DND-41 (cell line): ENCODE data around the gene USP35.
A peak's percentile ranks its signal among the peaks of the same experiment; 100 is the strongest.

Experiments
- ATAC-seq: fragments of 200-7000 bp; cut with Tn5 transposase; 3 replicates; pipeline ENCODE4 v1.9.1; 2021; ENCODE audit warnings: low read depth; ENCODE audit not compliant: insufficient read depth
- DNase-seq: peaks from one replicate; pipeline ENCODE4 v3.0.0-alpha.2; 2020
- H2AFZ ChIP-seq: 2 replicates; pipeline ENCODE4 v1.6.0; 2012; ENCODE audit warnings: low read depth, low read length
- H3K27ac ChIP-seq: 2 replicates; pipeline ENCODE4 v1.5.1; 2012; ENCODE audit warnings: low read length, inconsistent platforms
- H3K27me3 ChIP-seq: fragments of 200-600 bp; sonication (generic); 2 replicates; pipeline ENCODE4 v1.6.0; 2012; ENCODE audit warnings: low read length, mild to moderate bottlenecking, inconsistent platforms; ENCODE audit not compliant: insufficient read depth, poor library complexity
- H3K36me3 ChIP-seq: 2 replicates; pipeline ENCODE4 v1.5.1; 2012; ENCODE audit warnings: low read length, inconsistent platforms; ENCODE audit not compliant: insufficient read depth
- H3K4me1 ChIP-seq: 2 replicates; pipeline ENCODE4 v1.5.1; 2012; ENCODE audit warnings: mild to moderate bottlenecking, low read length; ENCODE audit not compliant: insufficient read depth
- H3K4me2 ChIP-seq: 2 replicates; pipeline ENCODE4 v1.6.0; 2012; ENCODE audit warnings: mild to moderate bottlenecking, moderate library complexity, low read length, inconsistent platforms; ENCODE audit not compliant: insufficient read depth
- H3K4me3 ChIP-seq, 2 experiments: fragments of 200-600 bp in 1 of 2; shearing (Covaris generic) in 1 of 2; 2 replicates each; pipeline ENCODE4 v1.5.1; 2012 to 2016; ENCODE audit warnings: inconsistent platforms in 2 of 2, low read length in 2 of 2, mild to moderate bottlenecking in 2 of 2, low read depth in 1 of 2, moderate library complexity in 1 of 2
- H3K79me2 ChIP-seq: 2 replicates; pipeline ENCODE4 v1.6.0; 2012; ENCODE audit warnings: low read length, inconsistent platforms; ENCODE audit not compliant: insufficient read depth
- H3K9ac ChIP-seq: 2 replicates; pipeline ENCODE4 v1.6.0; 2012; ENCODE audit warnings: low read depth, mild to moderate bottlenecking, inconsistent platforms, low read length, moderate library complexity
- H3K9me3 ChIP-seq: 2 replicates; pipeline ENCODE4 v1.5.1; 2012; ENCODE audit warnings: low read length, moderate library complexity, mild to moderate bottlenecking, inconsistent platforms; ENCODE audit not compliant: insufficient read depth, severe bottlenecking
- H4K20me1 ChIP-seq: 2 replicates; pipeline ENCODE4 v1.6.0; 2012; ENCODE audit warnings: low read length; ENCODE audit not compliant: insufficient read depth
- CTCF ChIP-seq: IDR thresholded peaks from 2 replicates; pipeline ENCODE4 v1.5.1; 2012; ENCODE audit warnings: borderline replicate concordance, low read length, moderate library complexity, mild to moderate bottlenecking; ENCODE audit not compliant: poor library complexity, severe bottlenecking; ENCODE audit errors: extremely low read depth
- EZH2 ChIP-seq: IDR thresholded peaks from 3 replicates; pipeline ENCODE4 v1.6.1; 2012; ENCODE audit warnings: borderline replicate concordance, low read depth, mild to moderate bottlenecking, moderate library complexity, low read length, inconsistent platforms; ENCODE audit not compliant: severe bottlenecking

The USP35 gene

GRCh38 chr11:78241475-78241874, 52.8 kb downstream of the USP35 start:
- Histone ChIP-seq H3K4me1 (peaks cover 33% of the 10 kb centered on the region), H3K4me2 (no peak overlapping the region), H3K27ac (peak overlapping the region; percentile 35; the same call in 1 of the 2 replicates), H3K27me3 (no peaks in the 10 kb centered on the region), H3K79me2 (peaks cover 81% of the 10 kb centered on the region), H3K36me3 (peaks cover 69% of the 10 kb centered on the region), H4K20me1 (no peaks in the 10 kb centered on the region; the same call in 1 of the 2 replicates), H2AFZ (no peak overlapping the region), H3K4me3 (no peak overlapping the region), H3K9ac (no peak overlapping the region), H3K9me3 (peaks cover 8% of the 10 kb centered on the region)
- ATAC-seq (no peak), DNase-seq (no peak)
- TF ChIP-seq EZH2 (no peak), CTCF (no peak)

GRCh38 chr11:78244080-78244479, 55.4 kb downstream of the USP35 start:
- H3K27me3 ChIP-seq: no peaks in the 10 kb centered on the region
- no peak overlapping the region for H2AFZ ChIP-seq
- H3K4me3 ChIP-seq: no peak overlapping the region
- peak; percentile 34; the same call in 1 of the 3 replicates for ATAC-seq
- no peak for DNase-seq
- peak overlapping the region; percentile 3; the same call in 1 of the 2 replicates for H3K9ac ChIP-seq
- peak overlapping the region; percentile 35 for H3K4me2 ChIP-seq
- H4K20me1 ChIP-seq: no peaks in the 10 kb centered on the region
- peaks cover 77% of the 10 kb centered on the region for H3K36me3 ChIP-seq
- H3K79me2 ChIP-seq: peaks cover 78% of the 10 kb centered on the region
- H3K27ac ChIP-seq: peak overlapping the region; percentile 84
- H3K4me1 ChIP-seq: peaks cover 41% of the 10 kb centered on the region
- TF ChIP-seq CTCF: no peak
- no peak for TF ChIP-seq EZH2
- peaks cover 8% of the 10 kb centered on the region for H3K9me3 ChIP-seq

DNA sequence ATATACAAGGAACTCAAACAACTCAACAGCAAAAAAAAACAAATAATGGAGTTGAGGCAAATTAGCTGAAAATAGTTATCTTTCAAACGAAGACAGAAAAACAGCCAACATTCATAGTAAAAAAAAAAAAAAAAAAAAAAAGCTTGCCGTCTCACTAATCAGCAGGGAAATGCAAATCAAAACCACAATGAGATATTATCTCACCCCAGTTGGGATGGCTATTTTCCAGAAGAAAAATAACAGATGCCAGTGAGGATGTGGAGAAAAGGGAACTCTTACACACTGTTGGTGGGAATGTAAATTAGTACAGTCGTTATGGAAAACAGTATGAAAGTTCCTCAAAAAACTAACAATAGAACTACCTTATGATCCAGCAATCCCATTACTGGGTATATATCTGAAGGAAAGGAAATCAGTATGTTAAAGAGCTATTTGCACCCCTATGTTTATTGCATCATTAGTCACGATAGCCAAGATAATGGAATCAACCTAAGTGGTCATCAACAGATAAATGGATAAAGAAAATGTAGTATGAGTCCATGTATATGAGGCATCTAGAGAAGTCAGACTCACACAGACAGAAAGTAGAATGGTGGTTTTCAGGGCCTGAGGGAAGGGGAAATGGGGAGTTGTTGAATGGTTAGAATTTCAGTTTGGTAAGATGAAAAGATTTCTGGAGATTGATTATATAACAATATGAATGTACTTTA, 56.0 kb downstream of the USP35 start:
- H4K20me1 ChIP-seq: no peaks in the 10 kb centered on the region
- peaks cover 41% of the 10 kb centered on the region for H3K4me1 ChIP-seq
- DNase-seq (no peak), ATAC-seq (peak; percentile 77)
- H3K4me3 ChIP-seq: no peak overlapping the region
- H3K9me3 ChIP-seq: peaks cover 8% of the 10 kb centered on the region
- peak overlapping the region; percentile 84 for H3K27ac ChIP-seq
- H3K36me3 ChIP-seq: peaks cover 80% of the 10 kb centered on the region
- TF ChIP-seq EZH2: no peak
- no peak for TF ChIP-seq CTCF
- peaks cover 78% of the 10 kb centered on the region for H3K79me2 ChIP-seq
- no peaks in the 10 kb centered on the region for H3K27me3 ChIP-seq
- peak overlapping the region; percentile 35 for H3K4me2 ChIP-seq
- peak overlapping the region; percentile 7; the same call in 1 of the 2 replicates for H3K9ac ChIP-seq
- H2AFZ ChIP-seq: no peak overlapping the region
